ENCODE results near the gene ZNG1A. TPM values are rescaled to one million over a fixed set of nuclear protein-coding genes. Genes with fewer than 3 reads are reported as not detected.
"Not testable (repeated sequence)": the region's sequence is repeated elsewhere in the genome, so short reads cannot be mapped to it uniquely, and the experiment has no call there.

The ZNG1A gene
- total RNA-seq, 1 experiment from 2014 or later, result 31.1 TPM

GRCh38 chr9:82932-83689 is 95.7 kb downstream of the ZNG1A start:
- not testable (repeated sequence) for H3K9me3 Mint-ChIP-seq; H3K4me3 Mint-ChIP-seq; H3K27ac Mint-ChIP-seq; H3K18ac ChIP-seq (ENCODE audit: insufficient read length, low read depth, low read length); H2AK5ac ChIP-seq (ENCODE audit: insufficient read length, low read length); H4K91ac ChIP-seq (ENCODE audit: insufficient read length, low read depth, low read length); H3K79me1 ChIP-seq (ENCODE audit: insufficient read depth, low read depth, low read length, poor library complexity, severe bottlenecking); H2BK120ac ChIP-seq (ENCODE audit: low read depth, low read length, poor library complexity, severe bottlenecking); H3K14ac ChIP-seq (ENCODE audit: insufficient read depth, low read length); H3K27ac ChIP-seq (ENCODE audit: insufficient read length, low read depth, low read length); H3K4ac ChIP-seq (ENCODE audit: low read depth, low read length); H3T11ph ChIP-seq (ENCODE audit: low read length); H3K56ac ChIP-seq (ENCODE audit: insufficient read length, low read depth, low read length); H3K36me3 Mint-ChIP-seq (ENCODE audit: insufficient read depth in 1 of 3, low read depth in 3 of 3); H3K23ac ChIP-seq (ENCODE audit: insufficient read length, low read depth, low read length); H4K20me1 ChIP-seq (ENCODE audit: control insufficient read depth, insufficient read depth, insufficient read length); DNase-seq; H4K8ac ChIP-seq (replicated peaks; ENCODE audit: insufficient read length, low read depth, low read length); H3K4me1 ChIP-seq (ENCODE audit: insufficient read depth, low read length); H4K5ac ChIP-seq (ENCODE audit: insufficient read length, low read depth, low read length); H2BK15ac ChIP-seq (ENCODE audit: low read depth, low read length); H2BK20ac ChIP-seq (ENCODE audit: low read depth, low read length, poor library complexity, severe bottlenecking); H3K9ac ChIP-seq (ENCODE audit: extremely low read depth, insufficient read length, low read length); H3K27me3 ChIP-seq (ENCODE audit: insufficient read depth, low read length); H3K4me1 Mint-ChIP-seq; H2BK12ac ChIP-seq (ENCODE audit: insufficient read length, low read depth, low read length); H3K23me2 ChIP-seq (ENCODE audit: insufficient read length, low read depth, low read length, poor library complexity, severe bottlenecking); H2AFZ ChIP-seq (ENCODE audit: low read length); H3K4me2 ChIP-seq (ENCODE audit: insufficient read depth, insufficient read length, low read length); H3K9me3 ChIP-seq (ENCODE audit: control insufficient read depth, low read depth, low read length); H3K79me2 ChIP-seq (ENCODE audit: insufficient read depth, low read length); H2BK5ac ChIP-seq (ENCODE audit: insufficient read length, low read length)
- peaks cover 28% of the 10 kb centered on the region for H3K27me3 Mint-ChIP-seq (ENCODE audit: low read depth)
- WGBS (ENCODE audit: extremely low coverage, insufficient read length, low lambda C conversion rate), result no CpG with 5 or more reads among the region's 31 CpGs

GRCh38 chr9:78333-78732 is 100.5 kb downstream of the ZNG1A start:
- no CpG with 5 or more reads among the region's 3 CpGs for WGBS (ENCODE audit: extremely low coverage, insufficient read length, low lambda C conversion rate)
- H3K9ac ChIP-seq (ENCODE audit: extremely low read depth, insufficient read length, low read length); H3K36me3 Mint-ChIP-seq (ENCODE audit: insufficient read depth in 1 of 3, low read depth in 3 of 3); H3K4ac ChIP-seq (ENCODE audit: low read depth, low read length); H3K79me1 ChIP-seq (ENCODE audit: insufficient read depth, low read depth, low read length, poor library complexity, severe bottlenecking); H3K79me2 ChIP-seq (ENCODE audit: insufficient read depth, low read length); H2BK12ac ChIP-seq (ENCODE audit: insufficient read length, low read depth, low read length); H3K4me1 Mint-ChIP-seq; H2BK20ac ChIP-seq (ENCODE audit: low read depth, low read length, poor library complexity, severe bottlenecking); H3K9me3 ChIP-seq (ENCODE audit: control insufficient read depth, low read depth, low read length); H3K4me3 Mint-ChIP-seq; H4K8ac ChIP-seq (replicated peaks; ENCODE audit: insufficient read length, low read depth, low read length); H4K20me1 ChIP-seq (ENCODE audit: control insufficient read depth, insufficient read depth, insufficient read length); H3K14ac ChIP-seq (ENCODE audit: insufficient read depth, low read length); H2BK15ac ChIP-seq (ENCODE audit: low read depth, low read length); H3K27me3 ChIP-seq (ENCODE audit: insufficient read depth, low read length); H3K4me2 ChIP-seq (ENCODE audit: insufficient read depth, insufficient read length, low read length); H4K91ac ChIP-seq (ENCODE audit: insufficient read length, low read depth, low read length); H4K5ac ChIP-seq (ENCODE audit: insufficient read length, low read depth, low read length); H3K27ac ChIP-seq (ENCODE audit: insufficient read length, low read depth, low read length); H3K4me1 ChIP-seq (ENCODE audit: insufficient read depth, low read length); H2BK5ac ChIP-seq (ENCODE audit: insufficient read length, low read length); H3K18ac ChIP-seq (ENCODE audit: insufficient read length, low read depth, low read length); H2AK5ac ChIP-seq (ENCODE audit: insufficient read length, low read length); H2BK120ac ChIP-seq (ENCODE audit: low read depth, low read length, poor library complexity, severe bottlenecking); H3K56ac ChIP-seq (ENCODE audit: insufficient read length, low read depth, low read length); H3T11ph ChIP-seq (ENCODE audit: low read length); H3K23me2 ChIP-seq (ENCODE audit: insufficient read length, low read depth, low read length, poor library complexity, severe bottlenecking); DNase-seq; H3K27ac Mint-ChIP-seq; H3K9me3 Mint-ChIP-seq; H2AFZ ChIP-seq (ENCODE audit: low read length); H3K23ac ChIP-seq (ENCODE audit: insufficient read length, low read depth, low read length): not testable (repeated sequence)
- peaks cover 38% of the 10 kb centered on the region for H3K27me3 Mint-ChIP-seq (ENCODE audit: low read depth)
